ENCODE measurements around the gene CD302. TPM values are rescaled to one million over a fixed set of nuclear protein-coding genes. Genes with fewer than 3 reads are reported as not detected.
A peak's percentile ranks its signal among the peaks of the same experiment; 100 is the strongest.

CD302 gene
- total and polyA plus RNA-seq, 8 donors = 4.6 to 60.6 (median 28.0) TPM

DNA sequence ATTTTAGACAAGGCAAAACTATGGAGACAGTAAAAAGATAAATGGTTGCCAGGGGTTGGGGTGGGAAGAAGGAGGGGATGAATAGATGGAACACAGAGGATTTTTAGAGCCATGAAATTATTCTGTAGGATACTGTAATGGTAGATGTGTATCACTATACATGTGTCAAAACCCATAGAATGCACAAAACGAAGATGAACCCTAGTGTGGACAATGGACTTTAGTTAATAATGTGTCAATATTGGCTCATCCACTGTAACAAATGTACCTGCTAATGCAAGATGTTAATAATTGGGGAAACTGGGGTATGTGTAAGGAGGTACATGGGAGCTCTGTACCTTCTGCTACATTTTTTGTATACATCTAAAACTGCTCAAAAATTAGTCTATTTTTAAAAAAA is 1.8 kb upstream of the CD302 start:
- no peak for TF ChIP-seq CTCF (IDR thresholded peaks at IDR 0.05)
- TF ChIP-seq POLR2AphosphoS5 (IDR thresholded peaks at IDR 0.05) = no peak
- TF ChIP-seq POLR2A (IDR thresholded peaks at IDR 0.05) = no peak
- no peak for TF ChIP-seq EP300 (IDR thresholded peaks at IDR 0.05)
- Histone ChIP-seq H3K27ac (no peak overlapping the region), H3K9me3 (no peaks in the 10 kb centered on the region), H3K36me3 (no peaks in the 10 kb centered on the region), H3K27me3 (no peaks in the 10 kb centered on the region), H3K4me1 (peaks cover 19 to 36% (median 28%) of the 10 kb centered on the region in 4 donors), H3K4me3 (no peak overlapping the region)
- intact Hi-C loops (cut with DNase I; ENCODE audit: low total_unique reads) = no loop called here
- DNase-seq = no peak
- 89 to 96% (median 95%) methylated on average over 1 of the region's 1 CpG for WGBS, 5 donors

GRCh38 chr2:159798376-159798725 is 343 bp upstream of the CD302 start:
- DNase-seq = no peak
- Histone ChIP-seq H3K4me3 (peak overlapping the region; percentile 68 to 89 (median 82)), H3K4me1 (peaks cover 23 to 44% (median 31%) of the 10 kb centered on the region in 4 donors), H3K9me3 (no peaks in the 10 kb centered on the region), H3K27ac (peak overlapping the region; percentile 86 to 95 (median 91)), H3K27me3 (no peaks in the 10 kb centered on the region), H3K36me3 (no peaks in the 10 kb centered on the region)
- TF ChIP-seq CTCF (IDR thresholded peaks at IDR 0.05) (no peak), EP300 (IDR thresholded peaks at IDR 0.05) (no peak), POLR2AphosphoS5 (IDR thresholded peaks at IDR 0.05) (no peak)
- intact Hi-C loops (cut with DNase I; ENCODE audit: low total_unique reads) = no loop called here
- 7 to 11% (median 10%) methylated on average over 9 of the region's 9 CpGs for WGBS, 5 donors

DNA sequence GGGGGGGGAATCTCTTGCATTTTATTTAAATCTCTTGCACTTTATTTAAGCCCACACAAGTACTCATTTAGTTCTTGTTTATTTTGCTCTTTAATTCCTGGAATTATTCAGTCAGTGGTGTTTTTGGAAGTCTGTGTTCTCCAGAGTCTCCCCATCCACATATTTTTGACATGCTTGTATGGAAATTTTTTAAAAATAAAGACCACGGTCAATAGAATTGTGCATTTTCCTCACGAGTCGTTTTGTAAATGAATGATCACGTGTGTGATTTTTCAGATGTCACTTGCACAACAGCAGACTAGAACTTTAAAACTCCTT is 824 bp downstream of the CD302 start:
- intact Hi-C loops (cut with DNase I; ENCODE audit: low total_unique reads) = no loop called here
- peaks cover 23 to 54% (median 35%) of the 10 kb centered on the region in 4 donors for H3K4me1 ChIP-seq
- WGBS, 5 donors = 4 to 13% (median 9%) methylated on average over 4 of the region's 4 CpGs
- DNase-seq = no peak
- no peaks in the 10 kb centered on the region for H3K36me3 ChIP-seq
- TF ChIP-seq POLR2A (IDR thresholded peaks at IDR 0.05) = no peak
- TF ChIP-seq POLR2AphosphoS5 (IDR thresholded peaks at IDR 0.05) = no peak
- no peak for TF ChIP-seq CTCF (IDR thresholded peaks at IDR 0.05)
- no peak for TF ChIP-seq EP300 (IDR thresholded peaks at IDR 0.05)
- H3K27me3 ChIP-seq = no peaks in the 10 kb centered on the region
- peak overlapping the region; percentile 68 to 89 (median 82) for H3K4me3 ChIP-seq
- no peaks in the 10 kb centered on the region for H3K9me3 ChIP-seq
- peak overlapping the region; percentile 86 to 95 (median 91) for H3K27ac ChIP-seq

GRCh38 chr2:159795841-159796690 is 1.9 kb downstream of the CD302 start:
- no peaks in the 10 kb centered on the region for H3K9me3 ChIP-seq
- no peaks in the 10 kb centered on the region for H3K27me3 ChIP-seq
- TF ChIP-seq POLR2A (IDR thresholded peaks at IDR 0.05) (no peak), CTCF (IDR thresholded peaks at IDR 0.05) (no peak)
- no peaks in the 10 kb centered on the region for H3K36me3 ChIP-seq
- H3K27ac ChIP-seq = peak overlapping the region in 3 of 5 donors; percentile 87 to 94 (median 91)
- intact Hi-C loops (cut with DNase I; ENCODE audit: low total_unique reads) = no loop called here
- peaks cover 23 to 54% (median 37%) of the 10 kb centered on the region in 4 donors for H3K4me1 ChIP-seq
- peak overlapping the region; percentile 22 to 89 (median 82) for H3K4me3 ChIP-seq
- WGBS, 5 donors = 55 to 59% (median 56%) methylated on average over 7 of the region's 7 CpGs
- DNase-seq = no peak

All from stomach (tissue), 9 donors.